Measurements from ENCODE around the gene ZNF562.
"Not testable (repeated sequence)": the region's sequence is repeated elsewhere in the genome, so short reads cannot be mapped to it uniquely, and the experiment has no call there.

ZNF562 gene

GRCh38 chr19:9674663-9675357 is at the start of gene ZNF562:
ZNF562 (minus strand) TSS chr19:9675100; CDS start chr19:9660744, 14,356 bp downstream.
- peak; percentile 91 for DNase-seq

DNA sequence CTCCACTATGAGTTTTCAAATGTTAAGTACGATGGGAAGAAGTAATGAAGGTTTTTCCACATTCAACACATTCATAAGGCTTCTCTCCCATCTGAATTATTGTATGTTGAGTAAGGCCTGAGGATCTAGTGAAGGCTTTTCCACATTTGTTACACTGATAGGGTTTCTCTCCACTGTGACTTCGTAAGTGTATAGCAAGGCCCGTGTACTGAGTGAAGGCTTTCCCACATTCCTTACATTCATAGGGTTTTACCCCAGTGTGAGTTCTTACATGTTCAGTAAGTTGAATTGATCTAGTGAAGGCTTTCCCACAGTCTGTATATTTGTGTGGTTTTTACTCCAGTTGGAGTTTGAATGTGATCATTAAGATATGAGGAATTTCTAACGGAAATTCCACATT is 49.3 kb upstream of the ZNF562 start:
- DNase-seq, result no peak

DNA sequence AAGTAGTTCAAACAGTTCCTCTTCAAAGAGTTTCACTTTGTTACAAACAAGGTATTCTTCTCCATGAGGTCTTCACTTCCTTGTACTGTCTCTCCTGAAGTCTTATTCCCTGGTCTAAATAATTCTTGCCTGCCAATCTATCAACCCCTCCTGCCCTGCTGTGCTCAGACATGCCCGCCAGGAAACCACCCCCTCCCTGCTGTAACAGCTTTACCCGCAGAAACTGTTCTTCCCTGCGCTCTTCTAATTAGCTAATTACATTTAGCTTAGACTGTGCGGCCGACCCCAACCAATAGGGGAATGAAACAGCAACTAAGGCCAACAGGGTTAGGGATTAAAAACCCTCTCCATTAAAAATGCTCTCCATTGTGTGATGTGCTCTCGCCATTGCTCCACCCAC is 47.0 kb upstream of the ZNF562 start:
- no peak for DNase-seq

DNA sequence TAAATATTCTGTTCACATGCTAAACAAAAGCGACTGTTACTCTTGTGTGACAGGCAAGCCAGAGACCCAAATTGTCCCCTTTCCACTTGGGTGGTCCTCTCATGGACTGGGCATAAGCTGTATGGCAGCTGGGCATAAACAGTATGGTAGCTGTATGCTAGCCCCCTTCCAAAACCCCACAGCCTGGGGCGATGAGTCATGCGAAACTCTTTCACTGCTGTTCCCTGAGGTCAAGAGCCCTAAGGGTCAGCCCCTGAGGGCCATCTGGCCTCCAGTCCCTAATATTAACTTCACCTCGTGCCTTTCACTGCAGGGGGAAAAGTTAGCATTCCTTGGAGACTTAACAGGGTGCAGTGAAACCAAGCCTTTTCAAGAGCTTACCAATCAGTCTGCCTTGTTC is 45.6 kb upstream of the ZNF562 start:
- no peak for DNase-seq

GRCh38 chr19:9711815-9712214 is 36.9 kb upstream of the ZNF562 start:
- DNase-seq, result no peak

GRCh38 chr19:9709305-9709704 is 34.4 kb upstream of the ZNF562 start:
- no peak for DNase-seq

DNA sequence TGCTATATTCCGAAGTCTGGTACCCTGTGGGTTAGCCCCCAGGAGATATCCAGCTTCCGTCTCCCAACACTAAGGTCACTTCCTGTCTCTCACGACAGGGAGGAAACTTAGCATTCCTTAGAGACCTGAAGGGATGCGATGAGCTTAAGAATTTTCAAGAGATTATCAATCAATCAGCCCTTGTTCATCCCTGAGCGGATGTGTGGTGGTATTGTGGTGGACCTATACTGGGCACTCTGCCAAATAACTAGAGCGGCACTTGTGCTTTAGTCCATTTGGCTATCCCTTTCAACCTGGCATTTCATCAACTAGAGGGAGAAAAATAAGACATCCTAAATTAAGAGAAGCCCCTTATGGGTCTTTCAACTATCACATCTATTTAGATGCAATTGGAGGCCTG is 30.9 kb upstream of the ZNF562 start:
- DNase-seq, result no peak

GRCh38 chr19:9702186-9702585 is 27.3 kb upstream of the ZNF562 start:
- DNase-seq, result no peak

GRCh38 chr19:9700229-9700981 is 25.5 kb upstream of the ZNF562 start:
- no peak for DNase-seq

DNA sequence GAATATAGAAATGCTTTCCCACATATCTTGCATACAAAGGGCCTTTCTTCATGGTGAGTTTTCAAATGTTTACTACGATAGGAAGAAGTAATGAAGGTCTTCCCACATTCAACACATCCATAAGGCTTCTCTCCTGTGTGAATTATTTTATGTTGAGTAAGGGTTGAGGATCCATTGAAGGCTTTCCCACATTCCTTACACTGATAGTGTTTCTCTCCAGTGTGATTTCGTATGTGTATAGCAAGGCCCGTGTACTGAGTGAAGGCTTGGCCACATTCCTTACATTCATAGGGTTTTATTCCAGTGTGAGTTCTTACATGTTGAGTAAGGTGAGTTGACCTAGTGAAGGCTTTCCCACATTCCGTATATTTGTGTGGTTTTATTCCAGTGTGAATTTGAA is 15.4 kb upstream of the ZNF562 start:
- DNase-seq, result not testable (repeated sequence)

GRCh38 chr19:9679996-9680395 is 5.1 kb upstream of the ZNF562 start:
- DNase-seq, result not testable (repeated sequence)

- DNase-seq, result peak; percentile 52
Observed at GRCh38 chr19:9675358-9675901, 530 bp upstream of the ZNF562 start.

DNA sequence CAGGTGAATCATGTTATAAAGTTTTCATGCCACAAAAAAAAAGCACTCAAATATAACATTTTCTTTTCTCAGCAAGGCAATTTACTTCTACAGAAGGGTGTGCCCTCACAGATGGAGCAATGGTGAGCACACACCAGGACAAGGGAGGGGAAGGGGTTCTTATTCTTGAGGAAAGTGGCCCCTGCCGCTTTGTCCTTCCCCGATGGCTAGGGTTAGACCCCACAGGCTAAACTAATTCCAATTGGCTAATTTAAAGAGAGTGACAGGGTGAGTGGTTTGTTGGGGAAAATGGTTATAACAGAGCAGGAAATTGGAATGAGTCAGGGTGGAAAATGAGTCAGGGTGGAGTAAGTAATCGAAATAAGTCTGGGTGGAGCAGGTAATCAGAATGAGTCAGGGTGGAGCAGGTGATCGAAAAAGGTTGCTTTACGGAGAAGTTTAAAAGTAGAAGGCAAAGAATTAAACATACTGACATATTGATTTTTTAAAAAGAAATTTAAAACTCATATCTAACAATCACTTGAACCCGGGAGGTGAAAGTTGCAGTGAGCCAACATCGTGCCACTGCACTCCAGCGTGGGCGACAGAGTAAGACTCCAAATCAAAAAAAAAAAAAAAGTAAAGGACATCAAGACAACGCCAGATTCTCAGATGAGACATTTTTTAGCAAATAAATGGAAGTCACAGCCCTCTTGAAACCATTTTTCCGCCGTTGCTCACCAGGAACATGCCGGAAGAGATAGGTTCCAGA is 813 bp downstream of the ZNF562 start:
- peak; percentile 68 for DNase-seq

GRCh38 chr19:9672893-9673292 is 2.0 kb downstream of the ZNF562 start:
- no peak for DNase-seq

DNA sequence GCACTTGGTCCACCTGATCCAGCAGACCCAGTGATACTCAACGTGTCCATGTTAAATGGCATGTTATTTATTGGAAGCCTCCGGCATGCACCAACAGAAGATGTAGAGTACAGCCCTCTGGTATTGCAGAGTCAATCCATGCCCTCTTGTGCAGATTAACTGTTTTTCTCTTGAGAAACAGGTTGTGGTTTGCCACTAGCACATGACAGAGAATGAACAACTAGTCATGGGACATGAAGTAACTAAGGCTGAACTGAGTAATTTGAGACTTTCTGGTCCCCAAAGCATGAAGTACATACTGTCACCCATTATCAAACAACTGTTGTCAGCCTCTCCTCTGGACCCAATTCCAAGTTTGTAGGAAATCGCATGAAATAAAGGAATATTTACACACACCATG is 3.2 kb downstream of the ZNF562 start:
- DNase-seq, result no peak

DNA sequence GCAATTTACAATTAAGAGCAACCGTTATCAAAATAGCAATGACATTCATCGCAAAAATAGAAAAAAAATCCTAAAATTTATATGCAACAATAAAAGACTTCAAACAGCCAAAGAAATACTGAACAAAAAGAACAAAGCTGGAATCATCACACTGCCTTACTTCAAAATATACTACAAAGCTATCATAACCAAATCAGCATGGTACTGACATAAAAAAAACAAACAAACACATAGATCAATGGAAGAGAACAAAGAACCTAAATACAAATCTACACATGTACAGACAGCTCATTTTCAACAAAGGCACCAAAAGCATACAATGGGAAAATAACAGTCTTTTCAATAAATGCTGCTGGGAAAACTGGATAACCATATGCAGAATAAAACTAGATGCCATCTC is 6.4 kb downstream of the ZNF562 start:
- DNase-seq, result no peak

GRCh38 chr19:9667898-9668297 is 7.0 kb downstream of the ZNF562 start:
- no peak for DNase-seq

- DNase-seq, result no peak
Observed at GRCh38 chr19:9658769-9659168, 16.1 kb downstream of the ZNF562 start.

GRCh38 chr19:9653066-9653555 is 21.8 kb downstream of the ZNF562 start:
- not testable (repeated sequence) for DNase-seq

DNA sequence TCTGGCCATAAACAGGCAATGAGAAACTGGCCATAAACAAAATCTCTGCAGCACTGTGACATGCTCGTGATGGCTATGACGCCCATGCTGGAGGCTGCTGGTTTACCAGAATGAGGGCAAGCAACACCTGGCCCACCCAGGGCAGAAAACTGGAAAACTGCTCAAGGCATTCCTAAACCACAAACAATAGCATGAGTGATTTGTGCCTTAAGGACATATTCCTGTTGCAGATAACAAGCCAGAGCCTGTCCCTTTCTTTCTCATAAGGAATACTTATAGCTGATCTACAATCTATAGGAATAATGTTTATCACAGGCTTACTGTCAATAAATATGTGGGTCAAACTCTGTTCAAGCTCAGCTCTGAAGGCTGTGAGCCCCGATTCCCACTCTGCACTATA is 23.4 kb downstream of the ZNF562 start:
- DNase-seq, result not testable (repeated sequence)

DNA sequence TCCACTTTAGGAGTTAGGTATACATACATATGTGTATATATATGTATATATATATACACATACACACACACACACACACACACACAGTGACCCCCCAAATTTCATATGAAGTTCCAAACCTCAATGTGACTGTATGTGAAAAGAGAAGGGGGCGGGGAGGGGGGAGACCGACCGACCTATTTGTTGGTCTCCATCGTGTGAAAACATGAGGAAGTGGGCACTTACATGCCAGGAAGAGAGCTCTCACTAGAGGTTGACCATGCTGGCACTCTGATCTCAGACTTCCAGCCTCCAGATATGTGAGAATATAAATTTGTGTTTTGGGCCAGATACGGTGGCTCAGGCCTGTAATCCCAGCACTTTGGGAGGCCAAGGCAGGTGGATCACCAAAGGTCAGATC is 24.6 kb downstream of the ZNF562 start:
- DNase-seq, result no peak

- no peak for DNase-seq
Observed at GRCh38 chr19:9645472-9645871, 29.4 kb downstream of the ZNF562 start.

DNA sequence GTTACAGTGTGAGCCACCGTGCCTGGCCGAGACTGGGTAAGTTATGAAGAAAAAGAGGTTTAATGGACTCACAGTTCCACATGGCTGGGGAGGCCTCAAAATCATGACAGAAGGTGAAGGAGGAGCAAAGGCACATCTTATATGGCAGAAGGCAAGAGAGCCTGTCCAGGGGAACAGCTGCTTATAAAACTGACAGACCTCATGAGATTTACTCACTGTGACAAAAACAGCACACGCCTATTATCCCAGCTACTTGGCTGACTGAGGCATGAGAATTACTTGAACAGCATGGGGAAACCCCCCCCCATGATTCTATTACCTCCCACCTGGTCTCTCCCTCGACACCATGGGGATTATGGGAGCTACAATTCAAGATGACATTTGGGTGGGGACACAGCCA is 30.4 kb downstream of the ZNF562 start:
- no peak for DNase-seq
